ENCODE results near the gene CRACR2B.

GRCh38 chr11:836274-836673, 8.6 kb downstream of the CRACR2B start:
- TF ChIP-seq, protein P1, sequence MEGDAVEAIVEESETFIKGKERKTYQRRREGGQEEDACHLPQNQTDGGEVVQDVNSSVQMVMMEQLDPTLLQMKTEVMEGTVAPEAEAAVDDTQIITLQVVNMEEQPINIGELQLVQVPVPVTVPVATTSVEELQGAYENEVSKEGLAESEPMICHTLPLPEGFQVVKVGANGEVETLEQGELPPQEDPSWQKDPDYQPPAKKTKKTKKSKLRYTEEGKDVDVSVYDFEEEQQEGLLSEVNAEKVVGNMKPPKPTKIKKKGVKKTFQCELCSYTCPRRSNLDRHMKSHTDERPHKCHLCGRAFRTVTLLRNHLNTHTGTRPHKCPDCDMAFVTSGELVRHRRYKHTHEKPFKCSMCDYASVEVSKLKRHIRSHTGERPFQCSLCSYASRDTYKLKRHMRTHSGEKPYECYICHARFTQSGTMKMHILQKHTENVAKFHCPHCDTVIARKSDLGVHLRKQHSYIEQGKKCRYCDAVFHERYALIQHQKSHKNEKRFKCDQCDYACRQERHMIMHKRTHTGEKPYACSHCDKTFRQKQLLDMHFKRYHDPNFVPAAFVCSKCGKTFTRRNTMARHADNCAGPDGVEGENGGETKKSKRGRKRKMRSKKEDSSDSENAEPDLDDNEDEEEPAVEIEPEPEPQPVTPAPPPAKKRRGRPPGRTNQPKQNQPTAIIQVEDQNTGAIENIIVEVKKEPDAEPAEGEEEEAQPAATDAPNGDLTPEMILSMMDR (IDR thresholded peaks at IDR 0.05; ENCODE audit: insufficient read depth, low read length, poor library complexity, severe bottlenecking) = no peak
- no peak for TF ChIP-seq EZH2phosphoT487 (conservative IDR thresholded peaks at IDR 0.05; ENCODE audit: low read length)
